ENCODE measurements around the gene MPND. TPM values are rescaled to one million over a fixed set of nuclear protein-coding genes. Genes with fewer than 3 reads are reported as not detected.

The MPND gene
- total RNA-seq, 1 donor from 2014 or later, result 3.9 TPM

DNA sequence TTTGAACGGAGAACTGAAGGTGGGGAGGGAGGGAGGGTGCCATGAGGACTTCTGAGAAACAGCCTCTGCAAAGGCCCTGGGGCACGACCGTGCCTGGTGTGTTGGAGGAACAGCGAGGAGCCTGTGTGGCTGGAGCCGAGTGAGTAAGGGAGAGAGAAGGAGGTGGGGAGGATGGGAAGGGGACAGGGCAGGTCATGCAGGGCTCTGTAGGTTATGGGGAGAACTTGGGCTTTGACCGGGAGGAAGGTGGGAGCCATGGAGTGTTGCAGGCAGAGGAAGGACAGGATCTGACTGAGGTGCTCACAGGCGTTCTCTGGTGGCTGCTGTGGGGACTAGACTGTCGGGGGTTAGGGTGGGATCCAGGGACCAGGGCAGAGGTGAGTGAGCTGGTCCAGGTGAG, 6.7 kb downstream of the MPND start:
- DNase-seq (ENCODE audit: low read depth), result no peak
- TF ChIP-seq, protein P1, sequence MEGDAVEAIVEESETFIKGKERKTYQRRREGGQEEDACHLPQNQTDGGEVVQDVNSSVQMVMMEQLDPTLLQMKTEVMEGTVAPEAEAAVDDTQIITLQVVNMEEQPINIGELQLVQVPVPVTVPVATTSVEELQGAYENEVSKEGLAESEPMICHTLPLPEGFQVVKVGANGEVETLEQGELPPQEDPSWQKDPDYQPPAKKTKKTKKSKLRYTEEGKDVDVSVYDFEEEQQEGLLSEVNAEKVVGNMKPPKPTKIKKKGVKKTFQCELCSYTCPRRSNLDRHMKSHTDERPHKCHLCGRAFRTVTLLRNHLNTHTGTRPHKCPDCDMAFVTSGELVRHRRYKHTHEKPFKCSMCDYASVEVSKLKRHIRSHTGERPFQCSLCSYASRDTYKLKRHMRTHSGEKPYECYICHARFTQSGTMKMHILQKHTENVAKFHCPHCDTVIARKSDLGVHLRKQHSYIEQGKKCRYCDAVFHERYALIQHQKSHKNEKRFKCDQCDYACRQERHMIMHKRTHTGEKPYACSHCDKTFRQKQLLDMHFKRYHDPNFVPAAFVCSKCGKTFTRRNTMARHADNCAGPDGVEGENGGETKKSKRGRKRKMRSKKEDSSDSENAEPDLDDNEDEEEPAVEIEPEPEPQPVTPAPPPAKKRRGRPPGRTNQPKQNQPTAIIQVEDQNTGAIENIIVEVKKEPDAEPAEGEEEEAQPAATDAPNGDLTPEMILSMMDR (conservative IDR thresholded peaks at IDR 0.05; ENCODE audit: low read depth, low read length), result no peak
- no peak overlapping the region for H3K4me3 ChIP-seq (ENCODE audit: low read depth, low read length)

DNA sequence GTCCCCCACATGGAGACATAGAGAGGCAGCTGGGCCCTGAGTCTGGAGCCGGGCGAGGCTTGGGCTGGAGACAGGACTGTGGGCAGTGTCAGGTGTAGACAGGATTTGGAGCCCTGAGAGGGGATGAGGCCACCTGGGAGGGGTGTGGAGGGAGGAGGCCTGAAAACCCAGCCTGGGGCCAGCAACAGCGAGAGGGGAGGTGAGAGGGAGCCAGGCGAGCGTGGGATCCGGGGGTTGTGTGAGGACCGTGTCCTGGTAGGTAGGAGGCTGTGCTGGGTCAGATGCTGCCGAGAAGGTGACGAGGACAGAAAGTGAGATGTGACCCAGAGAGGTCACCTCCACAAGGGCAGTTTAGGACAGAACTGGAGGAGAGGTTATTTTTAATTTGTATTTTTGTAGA, 7.4 kb downstream of the MPND start:
- TF ChIP-seq, protein P1 (conservative IDR thresholded peaks at IDR 0.05; ENCODE audit: low read depth, low read length), result no peak
- no peak overlapping the region for H3K4me3 ChIP-seq (ENCODE audit: low read depth, low read length)
- DNase-seq (ENCODE audit: low read depth), result no peak

DNA sequence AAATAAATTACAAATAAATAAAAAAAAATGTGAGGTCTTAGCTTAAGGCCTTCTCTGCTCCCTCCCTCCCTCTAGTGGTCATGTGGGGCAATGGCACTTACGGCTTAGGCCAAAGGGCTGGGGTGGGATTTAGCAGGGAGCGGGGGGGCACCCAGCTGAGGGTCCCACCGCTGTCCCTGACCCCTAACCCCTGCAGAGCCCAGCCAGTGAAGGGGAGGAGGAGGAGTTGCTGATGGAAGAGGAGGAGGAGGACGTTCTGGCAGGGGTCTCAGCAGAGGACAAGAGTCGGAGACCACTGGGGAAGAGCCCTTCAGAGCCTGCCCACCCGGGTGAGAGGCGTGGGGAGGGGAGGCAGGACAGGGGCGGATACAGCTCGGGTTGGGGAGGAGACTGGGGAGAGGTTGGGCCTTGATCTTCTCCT, 9.3 kb downstream of the MPND start:
- no peak for DNase-seq (ENCODE audit: low read depth)
- TF ChIP-seq, protein P1 (conservative IDR thresholded peaks at IDR 0.05; ENCODE audit: low read depth, low read length), result peak; percentile 77
- no peak overlapping the region for H3K4me3 ChIP-seq (ENCODE audit: low read depth, low read length)

DNA sequence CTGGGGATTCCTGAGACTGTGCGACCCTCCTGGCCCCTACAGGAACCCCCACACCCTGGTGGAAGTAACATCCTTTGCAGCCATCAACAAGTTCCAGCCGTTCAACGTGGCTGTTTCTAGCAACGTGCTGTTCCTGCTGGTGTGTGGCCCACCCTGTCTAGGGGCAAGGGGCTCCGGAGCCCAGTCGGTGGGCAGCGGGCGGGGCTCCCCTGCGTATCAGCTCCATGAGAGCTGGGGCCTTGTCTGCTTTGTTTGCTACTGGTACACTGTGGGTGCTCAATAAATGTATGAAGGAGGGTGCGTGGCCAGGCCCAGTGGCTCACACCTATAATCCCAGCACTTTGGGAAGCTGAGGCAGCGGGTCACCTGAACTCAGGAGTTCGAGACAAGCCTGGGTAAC, 10.9 kb downstream of the MPND start:
- no peak for DNase-seq (ENCODE audit: low read depth)
- H3K4me3 ChIP-seq (ENCODE audit: low read depth, low read length), result no peak overlapping the region
- TF ChIP-seq, protein P1 (conservative IDR thresholded peaks at IDR 0.05; ENCODE audit: low read depth, low read length), result no peak

DNA sequence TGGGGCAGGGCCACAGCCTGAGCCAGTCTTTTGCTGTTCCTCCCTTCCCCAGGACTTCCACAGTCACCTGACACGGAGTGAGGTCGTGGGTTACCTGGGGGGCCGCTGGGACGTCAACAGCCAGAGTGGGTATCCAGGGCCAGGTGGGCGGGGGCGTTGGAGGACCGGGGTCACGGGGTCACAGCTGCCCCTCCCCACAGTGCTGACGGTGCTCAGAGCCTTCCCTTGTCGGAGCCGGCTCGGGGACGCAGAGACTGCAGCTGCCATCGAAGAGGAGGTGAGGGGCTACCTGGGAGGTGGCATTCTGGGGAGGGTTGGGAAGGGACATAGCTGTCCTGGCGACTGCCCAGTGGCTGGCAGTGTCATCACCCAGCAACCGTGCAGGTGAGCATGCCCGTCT, 11.5 kb downstream of the MPND start:
- TF ChIP-seq, protein P1 (conservative IDR thresholded peaks at IDR 0.05; ENCODE audit: low read depth, low read length), result no peak
- no peak for DNase-seq (ENCODE audit: low read depth)
- no peak overlapping the region for H3K4me3 ChIP-seq (ENCODE audit: low read depth, low read length)

DNA sequence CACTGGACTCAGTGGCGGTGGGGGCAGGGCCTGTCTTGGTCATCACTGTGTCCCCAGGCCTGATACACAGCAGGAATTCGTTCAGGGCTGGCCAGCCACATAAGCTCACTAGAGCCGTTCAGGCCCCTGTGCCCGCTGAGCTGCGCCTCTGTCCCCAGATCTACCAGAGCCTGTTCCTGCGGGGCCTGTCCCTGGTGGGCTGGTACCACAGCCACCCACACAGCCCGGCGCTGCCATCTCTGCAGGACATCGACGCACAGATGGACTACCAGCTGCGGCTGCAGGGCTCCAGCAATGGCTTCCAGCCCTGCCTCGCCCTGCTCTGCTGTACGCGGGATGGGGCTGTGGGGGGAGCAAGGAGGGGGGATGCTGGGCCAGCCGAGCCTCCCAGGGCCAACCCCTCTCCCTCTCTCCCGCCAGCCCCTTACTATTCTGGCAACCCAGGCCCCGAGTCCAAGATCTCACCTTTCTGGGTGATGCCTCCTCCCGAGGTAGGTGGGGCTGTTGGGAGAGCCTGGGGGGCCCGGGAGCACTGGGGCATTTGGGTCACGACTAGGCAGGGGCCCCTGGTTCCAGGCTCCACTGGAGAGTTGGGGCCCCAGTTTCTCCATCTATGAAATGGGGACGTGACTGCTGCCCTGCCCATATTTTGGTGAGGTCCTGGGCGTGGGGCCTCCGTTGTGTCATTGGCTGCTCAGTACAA, 13.9 kb downstream of the MPND start:
- DNase-seq (ENCODE audit: low read depth), result no peak
- no peak overlapping the region for H3K4me3 ChIP-seq (ENCODE audit: low read depth, low read length)
- TF ChIP-seq, protein P1 (conservative IDR thresholded peaks at IDR 0.05; ENCODE audit: low read depth, low read length), result no peak

DNA sequence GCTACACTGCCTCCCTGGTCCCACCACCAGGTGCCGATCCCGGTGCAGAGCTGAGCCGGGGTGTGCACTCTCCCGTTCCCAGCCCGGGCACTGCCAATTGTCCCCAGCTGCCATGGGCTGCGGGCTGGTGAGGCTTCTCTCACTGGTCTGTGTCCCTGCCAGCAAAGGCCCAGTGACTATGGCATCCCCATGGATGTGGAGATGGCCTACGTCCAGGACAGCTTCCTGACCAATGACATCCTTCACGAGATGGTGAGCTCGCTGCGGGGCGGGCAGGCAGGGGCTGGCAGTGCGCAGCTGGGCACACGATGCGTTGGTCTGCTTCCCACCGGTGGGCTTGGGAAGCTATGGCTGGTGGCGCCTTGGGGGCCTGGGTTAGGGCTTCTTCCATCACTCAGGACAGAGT, 14.6 kb downstream of the MPND start:
- TF ChIP-seq, protein P1 (conservative IDR thresholded peaks at IDR 0.05; ENCODE audit: low read depth, low read length), result no peak
- DNase-seq (ENCODE audit: low read depth), result no peak
- H3K4me3 ChIP-seq (ENCODE audit: low read depth, low read length), result no peak overlapping the region
